Muscle of arm (tissue), 12 donors: ENCODE measurements around the gene EIF4E. TPM values are rescaled to one million over a fixed set of nuclear protein-coding genes. Genes with fewer than 3 reads are reported as not detected.

Source experiments
- polyA plus RNA-seq, 12 donors: library from polyadenylated mRNA; unstranded; fragments of 120-200 nt; gene quantifications; one replicate each; pipeline ENCODE4 v1.2.1, GENCODE V29; 2013; ENCODE audit not compliant: insufficient read length in 12 of 12

EIF4E gene
- polyA plus RNA-seq, 12 donors = 34.6 to 75.3 (median 64.2) TPM; not detected in 1

Other genes with a start within 250 kb of the EIF4E start
- gene METAP1, start 66.6 kb upstream of the EIF4E start, polyA plus RNA-seq = 10 to 100 TPM in 11 of 12 donors, not detected in 1; 24.6 to 43.9 (median 33.3) TPM
- gene ADH5, start 159.7 kb upstream of the EIF4E start, polyA plus RNA-seq = 100 to 1,000 TPM in 9 of 12 donors, 10 to 100 TPM in 2, not detected in 1; 85.8 to 153 (median 108) TPM
- under 1 TPM in 2 of 12 donors, not detected in 10; 0.20 to 0.45 TPM for gene ADH4, start 215.2 kb upstream of the EIF4E start, polyA plus RNA-seq